ENCODE results near the gene UBLCP1. TPM values are rescaled to one million over a fixed set of nuclear protein-coding genes. Genes with fewer than 3 reads are reported as not detected.

Gene UBLCP1
- total RNA-seq, 4 donors from 2014 or later: 14.5 to 44.8 (median 20.5) TPM

DNA sequence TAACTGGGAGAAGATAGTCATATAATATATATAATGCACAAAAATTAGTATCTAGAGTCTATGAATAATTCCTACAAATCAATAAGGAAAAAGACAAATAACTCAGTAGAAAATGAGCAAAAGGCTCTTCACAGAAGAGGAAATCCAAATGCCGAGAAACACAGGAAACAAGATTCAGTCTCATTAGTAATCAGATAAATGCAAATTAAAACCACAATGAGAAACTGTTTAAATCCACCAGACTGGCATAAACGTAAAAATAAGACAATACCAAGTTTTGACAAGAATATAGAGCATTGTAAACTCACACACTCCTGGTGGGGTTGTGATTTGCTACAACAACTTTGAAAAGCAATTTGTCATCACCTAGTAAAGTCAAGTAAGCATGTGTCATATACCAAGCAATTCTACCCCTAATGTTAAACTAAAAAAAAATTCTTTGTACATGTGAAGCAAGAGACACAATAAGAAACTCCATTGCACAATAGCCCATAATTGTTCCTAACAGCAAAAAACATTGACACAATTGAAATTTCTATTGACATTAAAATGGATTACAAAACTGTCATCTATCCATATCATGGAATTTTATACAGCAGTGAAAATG is 21.0 kb upstream of the UBLCP1 start:
- TF ChIP-seq, protein P1, sequence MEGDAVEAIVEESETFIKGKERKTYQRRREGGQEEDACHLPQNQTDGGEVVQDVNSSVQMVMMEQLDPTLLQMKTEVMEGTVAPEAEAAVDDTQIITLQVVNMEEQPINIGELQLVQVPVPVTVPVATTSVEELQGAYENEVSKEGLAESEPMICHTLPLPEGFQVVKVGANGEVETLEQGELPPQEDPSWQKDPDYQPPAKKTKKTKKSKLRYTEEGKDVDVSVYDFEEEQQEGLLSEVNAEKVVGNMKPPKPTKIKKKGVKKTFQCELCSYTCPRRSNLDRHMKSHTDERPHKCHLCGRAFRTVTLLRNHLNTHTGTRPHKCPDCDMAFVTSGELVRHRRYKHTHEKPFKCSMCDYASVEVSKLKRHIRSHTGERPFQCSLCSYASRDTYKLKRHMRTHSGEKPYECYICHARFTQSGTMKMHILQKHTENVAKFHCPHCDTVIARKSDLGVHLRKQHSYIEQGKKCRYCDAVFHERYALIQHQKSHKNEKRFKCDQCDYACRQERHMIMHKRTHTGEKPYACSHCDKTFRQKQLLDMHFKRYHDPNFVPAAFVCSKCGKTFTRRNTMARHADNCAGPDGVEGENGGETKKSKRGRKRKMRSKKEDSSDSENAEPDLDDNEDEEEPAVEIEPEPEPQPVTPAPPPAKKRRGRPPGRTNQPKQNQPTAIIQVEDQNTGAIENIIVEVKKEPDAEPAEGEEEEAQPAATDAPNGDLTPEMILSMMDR (IDR thresholded peaks at IDR 0.05; ENCODE audit: low read depth): no peak

DNA sequence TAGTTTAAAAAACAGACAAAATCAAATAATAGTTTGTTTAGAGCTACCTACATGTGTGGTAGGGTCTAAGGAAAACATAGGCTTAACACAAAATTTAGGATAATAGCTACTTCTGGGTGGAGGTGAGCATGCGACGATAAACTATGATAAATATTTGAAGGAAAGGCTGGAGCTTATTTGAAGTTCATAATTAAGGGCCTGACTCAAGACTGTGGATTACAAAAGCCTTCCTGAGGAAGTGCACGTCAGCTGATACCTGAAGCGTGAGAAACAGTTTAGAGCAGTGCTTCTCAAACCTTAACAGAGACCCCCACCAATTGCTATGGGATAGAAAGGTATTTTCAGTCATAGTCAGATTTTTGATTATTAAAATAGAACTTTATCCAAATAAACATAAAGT is 20.4 kb upstream of the UBLCP1 start:
- TF ChIP-seq, protein P1 (IDR thresholded peaks at IDR 0.05; ENCODE audit: low read depth): no peak

DNA sequence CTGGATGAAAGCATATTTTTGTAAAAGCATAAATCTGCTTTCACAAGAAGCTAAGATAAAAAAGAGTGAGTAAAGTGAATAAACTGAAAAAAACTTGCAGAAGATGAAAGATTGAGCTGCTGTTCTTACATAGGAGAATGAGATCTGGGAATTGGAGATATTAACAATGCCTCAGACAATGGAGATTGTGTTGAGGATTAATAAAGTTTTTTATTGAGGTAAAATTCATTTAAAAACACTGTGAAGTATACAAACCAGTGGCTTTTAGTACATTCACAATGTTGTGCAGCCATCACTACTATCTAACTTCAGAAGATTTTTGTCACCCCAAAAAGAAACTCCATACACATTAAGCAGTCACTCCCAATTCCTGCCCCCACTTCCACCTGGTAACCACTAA is 19.7 kb upstream of the UBLCP1 start:
- TF ChIP-seq, protein P1 (IDR thresholded peaks at IDR 0.05; ENCODE audit: low read depth): no peak

DNA sequence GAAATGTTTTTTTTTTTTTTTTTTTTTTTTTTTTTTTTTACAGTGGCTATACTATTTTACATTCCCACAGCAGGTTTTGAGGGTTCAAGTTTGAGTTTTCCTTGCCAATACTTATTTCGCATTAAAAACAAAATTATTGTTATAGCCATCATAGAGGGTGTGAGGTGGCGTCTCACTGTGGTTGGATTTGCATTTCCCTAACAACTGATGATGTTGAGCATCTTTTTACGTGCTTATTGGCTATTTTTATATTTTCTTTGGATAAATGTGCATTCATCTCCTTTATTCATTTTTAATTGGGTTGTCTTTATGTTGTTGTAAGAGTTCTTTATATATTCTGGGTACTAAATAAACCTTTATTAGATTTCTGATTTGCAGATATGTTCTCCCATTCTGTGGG is 18.9 kb upstream of the UBLCP1 start:
- TF ChIP-seq, protein P1 (IDR thresholded peaks at IDR 0.05; ENCODE audit: low read depth): no peak

DNA sequence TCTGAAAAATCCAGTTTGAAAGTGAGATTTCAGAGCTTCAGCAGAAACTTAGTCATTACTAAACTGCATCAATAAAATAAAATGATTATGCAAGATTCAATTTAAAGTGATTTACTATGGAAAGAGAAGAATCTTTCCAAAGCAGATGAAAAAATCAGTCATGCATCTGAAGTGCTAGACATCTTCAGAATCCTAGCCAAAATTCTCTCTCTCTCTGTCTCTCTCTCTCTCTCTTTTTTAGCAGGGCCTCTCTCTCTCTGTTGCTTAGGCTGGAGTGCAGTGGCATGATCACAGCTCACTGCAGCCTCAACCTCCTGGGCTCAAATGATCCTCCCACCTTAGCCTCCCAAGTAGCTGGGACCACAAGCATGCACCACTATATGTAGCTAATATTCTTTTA is 18.2 kb upstream of the UBLCP1 start:
- TF ChIP-seq, protein P1 (IDR thresholded peaks at IDR 0.05; ENCODE audit: low read depth): no peak

DNA sequence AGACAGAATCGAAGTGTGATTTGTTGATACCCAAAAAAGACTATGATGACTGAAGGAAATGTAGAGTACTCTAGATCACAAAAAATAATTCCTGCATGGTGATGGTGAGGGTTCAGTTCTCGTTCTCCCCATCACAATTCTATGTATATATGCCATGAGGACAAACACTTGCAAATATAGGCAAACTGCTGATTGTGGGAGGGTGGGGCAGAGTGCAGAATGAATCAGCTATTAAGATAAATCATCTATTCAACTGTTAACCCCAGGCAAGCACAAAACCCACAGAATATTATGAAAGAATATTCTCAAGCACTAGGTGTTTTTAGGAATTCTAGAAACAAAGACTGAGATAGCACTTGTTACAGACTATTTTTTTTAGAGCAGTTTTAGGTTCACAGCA is 13.9 kb upstream of the UBLCP1 start:
- TF ChIP-seq, protein P1 (IDR thresholded peaks at IDR 0.05; ENCODE audit: low read depth): no peak

DNA sequence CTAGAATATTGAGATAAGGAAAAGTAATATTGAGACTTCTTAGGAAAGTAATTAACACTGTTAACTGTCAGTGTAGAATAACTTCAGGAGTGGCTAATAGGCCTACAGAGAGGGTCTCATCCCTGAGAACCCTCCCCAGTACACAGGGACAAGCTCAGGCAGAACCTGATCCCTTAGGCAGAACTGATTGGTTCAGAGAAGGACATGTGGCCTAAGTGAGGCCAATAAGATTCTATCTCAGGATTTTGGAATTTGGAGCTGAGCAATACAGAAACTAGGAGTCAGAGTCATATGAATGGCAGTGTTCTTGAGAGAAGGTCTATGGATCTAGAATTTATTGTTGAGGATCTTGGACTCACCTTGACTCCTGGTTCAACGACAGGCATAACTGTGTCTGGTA is 10.9 kb upstream of the UBLCP1 start:
- TF ChIP-seq, protein P1 (IDR thresholded peaks at IDR 0.05; ENCODE audit: low read depth): no peak
